Measurements from ENCODE around the gene CEMIP.

- TF ChIP-seq POLR2A (IDR thresholded peaks at IDR 0.05) (no peak), CTCF (IDR thresholded peaks at IDR 0.05) (no peak)
These were observed 169.6 kb downstream of the CEMIP start for GRCh38 chr15:80948651-80949292.
